H9 (cell line): ENCODE measurements around the gene DHX36. TPM values are rescaled to one million over a fixed set of nuclear protein-coding genes. Genes with fewer than 3 reads are reported as not detected.

Experiments
- DNase-seq: peaks from one replicate; pipeline ENCODE4 v3.0.0-alpha.2; 2017
- H2AFZ ChIP-seq: one replicate; pipeline ENCODE4 v1.6.1; 2013; ENCODE audit warnings: mild to moderate bottlenecking, low read length, control low read depth, moderate library complexity
- H2AK5ac ChIP-seq: 2 replicates; pipeline ENCODE4 v1.6.1; 2013; ENCODE audit warnings: low read length, control low read depth, mixed read lengths; ENCODE audit not compliant: insufficient read length
- H2BK120ac ChIP-seq: one replicate; pipeline ENCODE4 v1.6.1; 2013; ENCODE audit warnings: low read depth, mild to moderate bottlenecking, low read length, control low read depth, inconsistent platforms; ENCODE audit not compliant: poor library complexity, severe bottlenecking
- H2BK12ac ChIP-seq: 2 replicates; pipeline ENCODE4 v1.6.1; 2013; ENCODE audit warnings: low read length, control low read depth, mixed read lengths, low read depth; ENCODE audit not compliant: insufficient read length
- H2BK15ac ChIP-seq: 2 replicates; pipeline ENCODE4 v1.6.1; 2013; ENCODE audit warnings: low read depth, low read length, control low read depth
- H2BK20ac ChIP-seq: one replicate; pipeline ENCODE4 v1.6.1; 2013; ENCODE audit warnings: low read depth, mild to moderate bottlenecking, low read length, control low read depth, inconsistent platforms; ENCODE audit not compliant: poor library complexity, severe bottlenecking
- H2BK5ac ChIP-seq: 2 replicates; pipeline ENCODE4 v1.6.1; 2013; ENCODE audit warnings: low read length, control low read depth, mixed read lengths; ENCODE audit not compliant: insufficient read length
- H3K14ac ChIP-seq: 2 replicates; pipeline ENCODE4 v1.6.1; 2013; ENCODE audit warnings: low read length, control low read depth; ENCODE audit not compliant: insufficient read depth
- H3K18ac ChIP-seq: 2 replicates; pipeline ENCODE4 v1.6.1; 2013; ENCODE audit warnings: low read depth, mild to moderate bottlenecking, mixed read lengths, low read length, control low read depth; ENCODE audit not compliant: insufficient read length
- H3K23ac ChIP-seq: 2 replicates; pipeline ENCODE4 v1.6.1; 2013; ENCODE audit warnings: low read length, control low read depth, mixed read lengths, low read depth; ENCODE audit not compliant: insufficient read length
- H3K23me2 ChIP-seq: 2 replicates; pipeline ENCODE4 v1.6.1; 2013; ENCODE audit warnings: low read depth, mild to moderate bottlenecking, mixed read lengths, low read length, control low read depth; ENCODE audit not compliant: insufficient read length, poor library complexity, severe bottlenecking
- H3K27ac ChIP-seq: 2 replicates; pipeline ENCODE4 v1.5.1; 2013; ENCODE audit warnings: low read length, control low read depth, mixed read lengths, low read depth; ENCODE audit not compliant: insufficient read length
- H3K27me3 ChIP-seq: 2 replicates; pipeline ENCODE4 v1.6.1; 2013; ENCODE audit warnings: low read length, control low read depth, inconsistent platforms; ENCODE audit not compliant: insufficient read depth
- H3K4ac ChIP-seq: 2 replicates; pipeline ENCODE4 v1.6.1; 2013; ENCODE audit warnings: low read depth, mild to moderate bottlenecking, control low read depth, inconsistent platforms, low read length, moderate library complexity
- H3K4me1 ChIP-seq: 2 replicates; pipeline ENCODE4 v1.6.1; 2013; ENCODE audit warnings: low read length, control low read depth, inconsistent platforms; ENCODE audit not compliant: insufficient read depth
- H3K4me2 ChIP-seq: 2 replicates; pipeline ENCODE4 v1.6.1; 2013; ENCODE audit warnings: low read length, control low read depth, mixed read lengths; ENCODE audit not compliant: insufficient read length, insufficient read depth
- H3K56ac ChIP-seq: 2 replicates; pipeline ENCODE4 v1.6.1; 2013; ENCODE audit warnings: low read depth, mild to moderate bottlenecking, mixed read lengths, low read length, control low read depth; ENCODE audit not compliant: insufficient read length
- H3K79me1 ChIP-seq: 2 replicates; pipeline ENCODE4 v1.6.1; 2013; ENCODE audit warnings: low read depth, mild to moderate bottlenecking, moderate library complexity, low read length, control low read depth, inconsistent platforms; ENCODE audit not compliant: insufficient read depth, poor library complexity, severe bottlenecking
- H3K79me2 ChIP-seq: 2 replicates; pipeline ENCODE4 v1.6.1; 2013; ENCODE audit warnings: low read length, control low read depth, inconsistent platforms; ENCODE audit not compliant: insufficient read depth
- H3K9ac ChIP-seq: 2 replicates; pipeline ENCODE4 v1.6.1; 2013; ENCODE audit warnings: low read length, control low read depth, mixed read lengths; ENCODE audit not compliant: insufficient read length; ENCODE audit errors: extremely low read depth
- H3K9me3 ChIP-seq: one replicate; pipeline ENCODE4 v1.6.1; 2013; ENCODE audit warnings: low read depth, low read length, inconsistent platforms; ENCODE audit not compliant: control insufficient read depth
- H3T11ph ChIP-seq: one replicate; pipeline ENCODE4 v1.6.1; 2013; ENCODE audit warnings: mild to moderate bottlenecking, low read length, control low read depth, inconsistent platforms
- H4K20me1 ChIP-seq: one replicate; pipeline ENCODE4 v1.6.1; 2013; ENCODE audit not compliant: control insufficient read depth, insufficient read length, insufficient read depth
- H4K5ac ChIP-seq: 2 replicates; pipeline ENCODE4 v1.6.1; 2013; ENCODE audit warnings: low read depth, mild to moderate bottlenecking, mixed read lengths, low read length, control low read depth; ENCODE audit not compliant: insufficient read length
- H4K8ac ChIP-seq: replicated peaks from 2 replicates; pipeline ENCODE4 v1.6.1; 2013; ENCODE audit warnings: low read length, control low read depth, mixed read lengths, low read depth; ENCODE audit not compliant: insufficient read length
- H4K91ac ChIP-seq: 2 replicates; pipeline ENCODE4 v1.6.1; 2013; ENCODE audit warnings: low read depth, mild to moderate bottlenecking, moderate library complexity, mixed read lengths, low read length, control low read depth; ENCODE audit not compliant: insufficient read length
- H3K27ac Mint-ChIP-seq, 3 experiments: 2 replicates in 2 of 3; 3 replicates in 1 of 3; pipeline ENCODE4 v1.8.0; 2020 to 2021; ENCODE audit warnings: mixed read lengths in 3 of 3, mild to moderate bottlenecking in 1 of 3, moderate library complexity in 1 of 3
- H3K27me3 Mint-ChIP-seq: 2 replicates; pipeline ENCODE4 v1.8.0; 2021; ENCODE audit warnings: low read depth, mild to moderate bottlenecking, moderate library complexity, mixed read lengths
- H3K36me3 Mint-ChIP-seq, 3 experiments: 2 replicates in 2 of 3; 3 replicates in 1 of 3; pipeline ENCODE4 v1.8.0; 2020 to 2021; ENCODE audit warnings: low read depth in 3 of 3, mixed read lengths in 3 of 3; ENCODE audit not compliant: insufficient read depth in 1 of 3
- H3K4me1 Mint-ChIP-seq, 2 experiments: 2 replicates each; pipeline ENCODE4 v1.8.0; 2020; ENCODE audit warnings: mixed read lengths in 2 of 2
- H3K4me3 Mint-ChIP-seq, 2 experiments: 2 replicates in 1 of 2; 3 replicates in 1 of 2; pipeline ENCODE4 v1.8.0; 2020 to 2021; ENCODE audit warnings: mild to moderate bottlenecking in 2 of 2, mixed read lengths in 2 of 2, moderate library complexity in 1 of 2
- H3K9me3 Mint-ChIP-seq, 2 experiments: 2 replicates in 1 of 2; 3 replicates in 1 of 2; pipeline ENCODE4 v1.8.0; 2020; ENCODE audit warnings: mild to moderate bottlenecking in 2 of 2, mixed read lengths in 2 of 2, moderate library complexity in 1 of 2
- WGBS: extraction: QIAGEN DNeasy Blood & Tissue Kit; methylation state at CpG from one replicate; pipeline ENCODE4 v1.1.7; 2013; ENCODE audit warnings: missing lambda C conversion rate, low lambda C conversion rate, mixed read lengths; ENCODE audit not compliant: insufficient read length; ENCODE audit errors: extremely low coverage; 5-methylcytosine and 5-hydroxymethylcytosine counted together
- total RNA-seq: library from RNA; stranded (reverse); gene quantifications from 2 replicates; pipeline ENCODE4 v1.2.1, GENCODE V29; 2021
- TF ChIP-seq, protein P1 (sequence below): fragments of 200-600 bp; sonication (generic); conservative IDR thresholded peaks from 3 replicates; pipeline ENCODE4 v1.8.0; 2021; ENCODE audit warnings: antibody characterized with exemption, mild to moderate bottlenecking

Gene DHX36
- total RNA-seq, 1 experiment from 2014 or later = 103 TPM

GRCh38 chr3:154338570-154338969 is 14.3 kb upstream of the DHX36 start:
- Histone ChIP-seq H4K5ac (no peak overlapping the region), H3K4ac (no peak overlapping the region), H3K56ac (no peak overlapping the region), H3K4me1 (no peaks in the 10 kb centered on the region), H3K4me2 (no peak overlapping the region), H3K23me2 (no peaks in the 10 kb centered on the region), H2BK5ac (no peak overlapping the region), H3K79me1 (no peaks in the 10 kb centered on the region), H3K18ac (no peak overlapping the region), H2BK20ac (no peak overlapping the region), H3K9ac (no peak overlapping the region), H4K91ac (no peak overlapping the region), H2AK5ac (no peak overlapping the region), H3K9me3 (no peaks in the 10 kb centered on the region), H3K79me2 (no peaks in the 10 kb centered on the region), H2AFZ (no peak overlapping the region), H2BK120ac (no peak overlapping the region), H3T11ph (no peak overlapping the region), H4K8ac (no peak overlapping the region), H2BK15ac (no peak overlapping the region), H3K27me3 (no peaks in the 10 kb centered on the region), H2BK12ac (no peak overlapping the region), H3K14ac (no peak overlapping the region), H3K27ac (no peak overlapping the region), H3K23ac (no peak overlapping the region), H4K20me1 (no peaks in the 10 kb centered on the region)
- no peaks in the 10 kb centered on the region for H3K4me1 Mint-ChIP-seq
- WGBS = no CpG with 5 or more reads among the region's 4 CpGs
- H3K36me3 Mint-ChIP-seq = no peaks in the 10 kb centered on the region
- no peak for DNase-seq
- H3K27me3 Mint-ChIP-seq = no peaks in the 10 kb centered on the region
- no peak overlapping the region for H3K27ac Mint-ChIP-seq
- H3K4me3 Mint-ChIP-seq = no peak overlapping the region
- TF ChIP-seq, protein P1, sequence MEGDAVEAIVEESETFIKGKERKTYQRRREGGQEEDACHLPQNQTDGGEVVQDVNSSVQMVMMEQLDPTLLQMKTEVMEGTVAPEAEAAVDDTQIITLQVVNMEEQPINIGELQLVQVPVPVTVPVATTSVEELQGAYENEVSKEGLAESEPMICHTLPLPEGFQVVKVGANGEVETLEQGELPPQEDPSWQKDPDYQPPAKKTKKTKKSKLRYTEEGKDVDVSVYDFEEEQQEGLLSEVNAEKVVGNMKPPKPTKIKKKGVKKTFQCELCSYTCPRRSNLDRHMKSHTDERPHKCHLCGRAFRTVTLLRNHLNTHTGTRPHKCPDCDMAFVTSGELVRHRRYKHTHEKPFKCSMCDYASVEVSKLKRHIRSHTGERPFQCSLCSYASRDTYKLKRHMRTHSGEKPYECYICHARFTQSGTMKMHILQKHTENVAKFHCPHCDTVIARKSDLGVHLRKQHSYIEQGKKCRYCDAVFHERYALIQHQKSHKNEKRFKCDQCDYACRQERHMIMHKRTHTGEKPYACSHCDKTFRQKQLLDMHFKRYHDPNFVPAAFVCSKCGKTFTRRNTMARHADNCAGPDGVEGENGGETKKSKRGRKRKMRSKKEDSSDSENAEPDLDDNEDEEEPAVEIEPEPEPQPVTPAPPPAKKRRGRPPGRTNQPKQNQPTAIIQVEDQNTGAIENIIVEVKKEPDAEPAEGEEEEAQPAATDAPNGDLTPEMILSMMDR = no peak
- no peaks in the 10 kb centered on the region for H3K9me3 Mint-ChIP-seq
